ENCODE results near the gene ADAMTS2.

ADAMTS2 gene

GRCh38 chr5:179210478-179210877 is 134.8 kb downstream of the ADAMTS2 start:
- no peak for DNase-seq (ENCODE audit: extremely low spot score)
- ChIA-PET POLR2A (no interaction called here), CTCF (no interaction called here)
- TF ChIP-seq LEF1 (IDR thresholded peaks at IDR 0.05; ENCODE audit: borderline replicate concordance) (no peak), PKNOX1 (IDR thresholded peaks at IDR 0.05) (peak; percentile 17; the same call in 1 of the 2 replicates), FOXA1 (IDR thresholded peaks at IDR 0.05) (no peak), FOXM1 (IDR thresholded peaks at IDR 0.05; ENCODE audit: borderline replicate concordance) (no peak)

GRCh38 chr5:179209359-179210150 is 135.7 kb downstream of the ADAMTS2 start:
- CTCF ChIA-PET = no interaction called here
- POLR2A ChIA-PET = no interaction called here

GRCh38 chr5:179208706-179209358 is 136.4 kb downstream of the ADAMTS2 start:
- no peak for TF ChIP-seq SP1 (IDR thresholded peaks at IDR 0.05)
- TF ChIP-seq TARDBP (IDR thresholded peaks at IDR 0.05) = no peak
- ChIA-PET CTCF (no interaction called here), POLR2A (no interaction called here)
- DNase-seq (ENCODE audit: extremely low spot score) = no peak

More at GRCh38 chr5:179209359-179210150, 135.7 kb downstream of the ADAMTS2 start:
- TF ChIP-seq FOXM1 (IDR thresholded peaks at IDR 0.05; ENCODE audit: borderline replicate concordance) = no peak
- no peak for TF ChIP-seq PKNOX1 (IDR thresholded peaks at IDR 0.05)
- no peak for TF ChIP-seq L3MBTL2 (conservative IDR thresholded peaks at IDR 0.05)
- no peak for TF ChIP-seq SUZ12 (IDR thresholded peaks at IDR 0.05)
- TF ChIP-seq ARNT (IDR thresholded peaks at IDR 0.05) = no peak
- no peak for TF ChIP-seq HDGF (IDR thresholded peaks at IDR 0.05; ENCODE audit: borderline replicate concordance)
- no peak for TF ChIP-seq ELF4 (IDR thresholded peaks at IDR 0.05)
- TF ChIP-seq BHLHE40 (IDR thresholded peaks at IDR 0.05; ENCODE audit: borderline replicate concordance) = no peak
- no peak for DNase-seq (ENCODE audit: extremely low spot score)

GRCh38 chr5:179207920-179208705 is 137.1 kb downstream of the ADAMTS2 start:
- CTCF ChIA-PET = no interaction called here
- no peak for TF ChIP-seq ELF4 (IDR thresholded peaks at IDR 0.05)
- TF ChIP-seq ZNF384 (IDR thresholded peaks at IDR 0.05) = no peak
- TF ChIP-seq SUZ12 (IDR thresholded peaks at IDR 0.05) = no peak
- POLR2A ChIA-PET = no interaction called here
- no peak for DNase-seq (ENCODE audit: extremely low spot score)

- POLR2A ChIA-PET = no interaction called here
- no peak for DNase-seq (ENCODE audit: extremely low spot score)
These were observed 137.8 kb downstream of the ADAMTS2 start for GRCh38 chr5:179207470-179207869.

GRCh38 chr5:179206366-179206765 is 138.9 kb downstream of the ADAMTS2 start:
- ChIA-PET CTCF (no interaction called here), POLR2A (no interaction called here)
- no peak for DNase-seq (ENCODE audit: extremely low spot score)
- TF ChIP-seq SP1 (IDR thresholded peaks at IDR 0.05) (no peak), CTBP1 (IDR thresholded peaks at IDR 0.05; ENCODE audit: borderline replicate concordance) (no peak), FOXM1 (IDR thresholded peaks at IDR 0.05; ENCODE audit: borderline replicate concordance) (no peak), ARNT (IDR thresholded peaks at IDR 0.05) (no peak), BHLHE40 (IDR thresholded peaks at IDR 0.05; ENCODE audit: borderline replicate concordance) (no peak), ELF4 (IDR thresholded peaks at IDR 0.05) (no peak), SUZ12 (IDR thresholded peaks at IDR 0.05) (no peak), L3MBTL2 (conservative IDR thresholded peaks at IDR 0.05) (no peak), PKNOX1 (IDR thresholded peaks at IDR 0.05) (no peak), NFRKB (IDR thresholded peaks at IDR 0.05) (no peak), ZNF384 (IDR thresholded peaks at IDR 0.05) (no peak), HDGF (IDR thresholded peaks at IDR 0.05; ENCODE audit: borderline replicate concordance) (no peak), TARDBP (IDR thresholded peaks at IDR 0.05) (no peak), FOXK2 (IDR thresholded peaks at IDR 0.05) (no peak), FOXA1 (IDR thresholded peaks at IDR 0.05) (no peak), LEF1 (IDR thresholded peaks at IDR 0.05; ENCODE audit: borderline replicate concordance) (no peak)

More at GRCh38 chr5:179207470-179207869, 137.8 kb downstream of the ADAMTS2 start:
- CTCF ChIA-PET = no interaction called here
- TF ChIP-seq FOXM1 (IDR thresholded peaks at IDR 0.05; ENCODE audit: borderline replicate concordance) = no peak

- ChIA-PET POLR2A (no interaction called here), CTCF (no interaction called here)
- DNase-seq (ENCODE audit: extremely low spot score) = no peak
- TF ChIP-seq ZNF384 (IDR thresholded peaks at IDR 0.05) (no peak), FOXM1 (IDR thresholded peaks at IDR 0.05; ENCODE audit: borderline replicate concordance) (no peak), FOXK2 (IDR thresholded peaks at IDR 0.05) (no peak)
These were observed 140.0 kb downstream of the ADAMTS2 start for GRCh38 chr5:179205277-179205676.
